RWPE2 (cell line): Measurements from ENCODE around the gene LCN6.

Experiments
- ATAC-seq: fragments of 200-7000 bp; cut with Tn5 transposase; 3 replicates; pipeline ENCODE4 v1.9.1; 2021; ENCODE audit warnings: low read depth
- DNase-seq: peaks from one replicate; pipeline ENCODE4 v3.0.0-alpha.2; 2020; ENCODE audit warnings: low spot score
- H3K27ac ChIP-seq: fragments of 450-650 bp; 2 replicates; pipeline ENCODE4 v1.5.1; 2017; ENCODE audit warnings: mild to moderate bottlenecking; ENCODE audit not compliant: poor library complexity, severe bottlenecking
- H3K27me3 ChIP-seq: fragments of 250-450 bp; sonication (Bioruptor Pico); 2 replicates; pipeline ENCODE4 v1.5.1; 2021; ENCODE audit warnings: mild to moderate bottlenecking, moderate library complexity; ENCODE audit not compliant: insufficient read depth, poor library complexity, severe bottlenecking
- H3K36me3 ChIP-seq: fragments of 250-450 bp; sonication (Bioruptor Pico); 2 replicates; pipeline ENCODE4 v1.5.1; 2020; ENCODE audit warnings: low read depth, mild to moderate bottlenecking, moderate library complexity
- H3K4me1 ChIP-seq: fragments of 250-450 bp; sonication (Bioruptor Pico); 2 replicates; pipeline ENCODE4 v1.5.1; 2021; ENCODE audit warnings: mild to moderate bottlenecking, moderate library complexity; ENCODE audit not compliant: insufficient read depth, poor library complexity, severe bottlenecking
- H3K4me3 ChIP-seq: fragments of 250-450 bp; sonication (Bioruptor Pico); 2 replicates; pipeline ENCODE4 v1.5.1; 2021; ENCODE audit warnings: mild to moderate bottlenecking, moderate library complexity; ENCODE audit not compliant: severe bottlenecking
- H3K9me3 ChIP-seq: fragments of 250-450 bp; sonication (Bioruptor Pico); 2 replicates; pipeline ENCODE4 v1.5.1; 2021; ENCODE audit warnings: mild to moderate bottlenecking, moderate library complexity; ENCODE audit not compliant: severe bottlenecking
- CTCF ChIP-seq: fragments of 450-650 bp; IDR thresholded peaks from one replicate; pipeline ENCODE4 v1.5.1; 2017; ENCODE audit warnings: mild to moderate bottlenecking, moderate library complexity; ENCODE audit not compliant: poor library complexity, severe bottlenecking

The LCN6 gene

GRCh38 chr9:136754626-136755301 lies 6.4 kb upstream of the LCN6 start:
- H3K27ac ChIP-seq = no peak overlapping the region
- DNase-seq = no peak
- H3K9me3 ChIP-seq = no peaks in the 10 kb centered on the region
- ATAC-seq = no peak
- H3K36me3 ChIP-seq = no peaks in the 10 kb centered on the region
- TF ChIP-seq CTCF = no peak
- no peaks in the 10 kb centered on the region for H3K4me1 ChIP-seq
- no peaks in the 10 kb centered on the region for H3K27me3 ChIP-seq
- no peak overlapping the region for H3K4me3 ChIP-seq

GRCh38 chr9:136754059-136754572 lies 5.8 kb upstream of the LCN6 start:
- no peak overlapping the region for H3K4me3 ChIP-seq
- no peaks in the 10 kb centered on the region for H3K36me3 ChIP-seq
- no peak for TF ChIP-seq CTCF
- ATAC-seq (no peak), DNase-seq (no peak)
- H3K27me3 ChIP-seq = no peaks in the 10 kb centered on the region
- H3K4me1 ChIP-seq = no peaks in the 10 kb centered on the region
- H3K27ac ChIP-seq = no peak overlapping the region
- no peaks in the 10 kb centered on the region for H3K9me3 ChIP-seq

- Histone ChIP-seq H3K36me3 (no peaks in the 10 kb centered on the region), H3K4me3 (no peak overlapping the region), H3K27ac (no peak overlapping the region), H3K27me3 (no peaks in the 10 kb centered on the region), H3K4me1 (no peaks in the 10 kb centered on the region), H3K9me3 (no peaks in the 10 kb centered on the region)
- ATAC-seq (no peak), DNase-seq (no peak)
- TF ChIP-seq CTCF = no peak
Measured at GRCh38 chr9:136753371-136754058, 5.2 kb upstream of the LCN6 start.

GRCh38 chr9:136751814-136752213 lies 3.5 kb upstream of the LCN6 start:
- no peaks in the 10 kb centered on the region for H3K4me1 ChIP-seq
- no peaks in the 10 kb centered on the region for H3K9me3 ChIP-seq
- H3K4me3 ChIP-seq = no peak overlapping the region
- H3K27ac ChIP-seq = no peak overlapping the region
- no peaks in the 10 kb centered on the region for H3K27me3 ChIP-seq
- no peak for DNase-seq
- TF ChIP-seq CTCF = no peak
- ATAC-seq = no peak
- H3K36me3 ChIP-seq = no peaks in the 10 kb centered on the region

- no peak for TF ChIP-seq CTCF
Measured at GRCh38 chr9:136751244-136751643, 2.9 kb upstream of the LCN6 start.

More at GRCh38 chr9:136751244-136751643, 2.9 kb upstream of the LCN6 start:
- H3K4me3 ChIP-seq = no peak overlapping the region
- H3K27me3 ChIP-seq = no peaks in the 10 kb centered on the region
- no peak overlapping the region for H3K27ac ChIP-seq
- H3K4me1 ChIP-seq = no peaks in the 10 kb centered on the region
- H3K36me3 ChIP-seq = no peaks in the 10 kb centered on the region
- ATAC-seq = no peak
- H3K9me3 ChIP-seq = no peaks in the 10 kb centered on the region
- DNase-seq = no peak
